GM08714 (cell line): ENCODE results near the gene GRIFIN.

Source experiments
- H3K4me3 ChIP-seq: fragments of 200-500 bp; sonication (Bioruptor generic); 2 replicates; pipeline ENCODE4 v1.5.1; 2014; ENCODE audit warnings: mild to moderate bottlenecking, low read length, inconsistent platforms
- ZNF274 ChIP-seq: IDR thresholded peaks from 2 replicates; pipeline ENCODE4 v1.6.1; 2012; ENCODE audit warnings: mild to moderate bottlenecking, low read depth, low read length

Gene GRIFIN

GRCh38 chr7:2507917-2508306, 31.7 kb upstream of the GRIFIN start:
- no peak overlapping the region for H3K4me3 ChIP-seq
- TF ChIP-seq ZNF274, result no peak

- TF ChIP-seq ZNF274, result no peak
- no peak overlapping the region for H3K4me3 ChIP-seq
Measured at GRCh38 chr7:2507208-2507916, 31.2 kb upstream of the GRIFIN start.

- no peak overlapping the region for H3K4me3 ChIP-seq
- no peak for TF ChIP-seq ZNF274
Measured at GRCh38 chr7:2505401-2505800, 29.2 kb upstream of the GRIFIN start.

- H3K4me3 ChIP-seq, result no peak overlapping the region
- TF ChIP-seq ZNF274, result no peak
Measured at GRCh38 chr7:2504889-2505375, 28.7 kb upstream of the GRIFIN start.

- TF ChIP-seq ZNF274, result no peak
- no peak overlapping the region for H3K4me3 ChIP-seq
Measured at GRCh38 chr7:2504128-2504888, 28.1 kb upstream of the GRIFIN start.

GRCh38 chr7:2503056-2503941, 27.1 kb upstream of the GRIFIN start:
- TF ChIP-seq ZNF274, result no peak

GRCh38 chr7:2502647-2502966, 26.4 kb upstream of the GRIFIN start:
- TF ChIP-seq ZNF274, result no peak

More at GRCh38 chr7:2503056-2503941, 27.1 kb upstream of the GRIFIN start:
- no peak overlapping the region for H3K4me3 ChIP-seq

GRCh38 chr7:2501947-2502646, 25.9 kb upstream of the GRIFIN start:
- no peak overlapping the region for H3K4me3 ChIP-seq
- no peak for TF ChIP-seq ZNF274

More at GRCh38 chr7:2502647-2502966, 26.4 kb upstream of the GRIFIN start:
- no peak overlapping the region for H3K4me3 ChIP-seq

GRCh38 chr7:2500701-2501100, 24.5 kb upstream of the GRIFIN start:
- no peak overlapping the region for H3K4me3 ChIP-seq
- no peak for TF ChIP-seq ZNF274

GRCh38 chr7:2499719-2500430, 23.7 kb upstream of the GRIFIN start:
- TF ChIP-seq ZNF274, result no peak
- no peak overlapping the region for H3K4me3 ChIP-seq

- H3K4me3 ChIP-seq, result no peak overlapping the region
- no peak for TF ChIP-seq ZNF274
Measured at GRCh38 chr7:2499181-2499580, 23.0 kb upstream of the GRIFIN start.

- no peak for TF ChIP-seq ZNF274
- H3K4me3 ChIP-seq, result no peak overlapping the region
Measured at GRCh38 chr7:2498708-2499107, 22.5 kb upstream of the GRIFIN start.
